ENCODE data around the gene ALDH2. TPM values are rescaled to one million over a fixed set of nuclear protein-coding genes. Genes with fewer than 3 reads are reported as not detected.

The ALDH2 gene
- total RNA-seq, 4 donors from 2014 or later = 191 to 418 (median 305) TPM

- TF ChIP-seq CTCF (IDR thresholded peaks at IDR 0.05; ENCODE audit: low read depth) = no peak
These were observed 98.2 kb downstream of the ALDH2 start for GRCh38 chr12:111864913-111865312.

Small RNA genes lying within 50 kb of the gene (small RNA-seq; reads per million reads assigned to genes)
- 0.36 reads per million for gene MIR6761

Other genes with a start within 250 kb of the ALDH2 start
- gene ATXN2, start 167.6 kb upstream of the ALDH2 start, total RNA-seq = 10 to 100 TPM; 39.4 to 56.1 (median 45.6) TPM
- gene BRAP, start 81.0 kb upstream of the ALDH2 start, total RNA-seq = 10 to 100 TPM; 12.1 to 20.4 (median 17.0) TPM
- gene ACAD10, start 80.9 kb upstream of the ALDH2 start, total RNA-seq = 10 to 100 TPM; 11.1 to 43.5 (median 22.9) TPM
- gene MAPKAPK5, start 75.3 kb downstream of the ALDH2 start, total RNA-seq = 10 to 100 TPM; 31.9 to 52.2 (median 43.1) TPM
- 10 to 100 TPM; 10.5 to 17.9 (median 14.5) TPM for gene TMEM116, start 246.2 kb downstream of the ALDH2 start, total RNA-seq
- 10 to 100 TPM; 18.6 to 47.9 (median 44.1) TPM for gene ERP29, start 246.5 kb downstream of the ALDH2 start, total RNA-seq